GM18873 (cell line): ENCODE results near the gene CEMIP2.
"Not testable (repeated sequence)": the region's sequence is repeated elsewhere in the genome, so short reads cannot be mapped to it uniquely, and the experiment has no call there.

ENCODE experiments used
- ATAC-seq: cut with Tn5 transposase; IDR thresholded peaks from one replicate; pipeline ENCODE4 v1.9.1; 2021; ENCODE audit warnings: mild to moderate bottlenecking, moderate library complexity, moderate number of reproducible peaks; ENCODE audit not compliant: unreplicated experiment, low FRiP score

Gene CEMIP2

GRCh38 chr9:71768388-71769174, at the start of gene CEMIP2:
TSS of gene CEMIP2 (minus strand) at chr9:71768513. CDS start at chr9:71750373, 18,140 bp downstream.
- peak; percentile 45 for ATAC-seq

GRCh38 chr9:71816916-71817451, 48.7 kb upstream of the CEMIP2 start:
- ATAC-seq: no peak

GRCh38 chr9:71814815-71815214, 46.5 kb upstream of the CEMIP2 start:
- no peak for ATAC-seq

GRCh38 chr9:71814226-71814625, 45.9 kb upstream of the CEMIP2 start:
- no peak for ATAC-seq

GRCh38 chr9:71812385-71812784, 44.1 kb upstream of the CEMIP2 start:
- no peak for ATAC-seq

- ATAC-seq: no peak
Observed at GRCh38 chr9:71808068-71808467, 39.8 kb upstream of the CEMIP2 start.

GRCh38 chr9:71806901-71807307, 38.6 kb upstream of the CEMIP2 start:
- peak; percentile 97 for ATAC-seq

- not testable (repeated sequence) for ATAC-seq
Observed at GRCh38 chr9:71805096-71805495, 36.8 kb upstream of the CEMIP2 start.

- no peak for ATAC-seq
Observed at GRCh38 chr9:71801826-71802225, 33.5 kb upstream of the CEMIP2 start.

GRCh38 chr9:71797266-71797665, 29.0 kb upstream of the CEMIP2 start:
- no peak for ATAC-seq

GRCh38 chr9:71796100-71796767, 27.9 kb upstream of the CEMIP2 start:
- ATAC-seq: no peak

GRCh38 chr9:71795097-71795813, 26.9 kb upstream of the CEMIP2 start:
- ATAC-seq: peak; percentile 94

GRCh38 chr9:71793386-71794105, 25.2 kb upstream of the CEMIP2 start:
- peak; percentile 29 for ATAC-seq

- no peak for ATAC-seq
Observed at GRCh38 chr9:71791875-71792274, 23.6 kb upstream of the CEMIP2 start.

GRCh38 chr9:71790296-71790695, 22.0 kb upstream of the CEMIP2 start:
- ATAC-seq: no peak

- peak; percentile 88 for ATAC-seq
Observed at GRCh38 chr9:71783120-71783523, 14.8 kb upstream of the CEMIP2 start.

- ATAC-seq: peak; percentile 71
Observed at GRCh38 chr9:71781391-71781790, 13.1 kb upstream of the CEMIP2 start.

- no peak for ATAC-seq
Observed at GRCh38 chr9:71780953-71781352, 12.6 kb upstream of the CEMIP2 start.

- ATAC-seq: no peak
Observed at GRCh38 chr9:71778085-71778484, 9.8 kb upstream of the CEMIP2 start.

GRCh38 chr9:71774920-71775319, 6.6 kb upstream of the CEMIP2 start:
- no peak for ATAC-seq
